ELR (cell line): ENCODE results near the gene BDNF.
"Not testable (repeated sequence)": the region's sequence is repeated elsewhere in the genome, so short reads cannot be mapped to it uniquely, and the experiment has no call there.

Experiments used
- DNase-seq: peaks from one replicate; pipeline ENCODE4 v3.0.0-alpha.2; 2015; ENCODE audit warnings: low read depth

BDNF gene

DNA sequence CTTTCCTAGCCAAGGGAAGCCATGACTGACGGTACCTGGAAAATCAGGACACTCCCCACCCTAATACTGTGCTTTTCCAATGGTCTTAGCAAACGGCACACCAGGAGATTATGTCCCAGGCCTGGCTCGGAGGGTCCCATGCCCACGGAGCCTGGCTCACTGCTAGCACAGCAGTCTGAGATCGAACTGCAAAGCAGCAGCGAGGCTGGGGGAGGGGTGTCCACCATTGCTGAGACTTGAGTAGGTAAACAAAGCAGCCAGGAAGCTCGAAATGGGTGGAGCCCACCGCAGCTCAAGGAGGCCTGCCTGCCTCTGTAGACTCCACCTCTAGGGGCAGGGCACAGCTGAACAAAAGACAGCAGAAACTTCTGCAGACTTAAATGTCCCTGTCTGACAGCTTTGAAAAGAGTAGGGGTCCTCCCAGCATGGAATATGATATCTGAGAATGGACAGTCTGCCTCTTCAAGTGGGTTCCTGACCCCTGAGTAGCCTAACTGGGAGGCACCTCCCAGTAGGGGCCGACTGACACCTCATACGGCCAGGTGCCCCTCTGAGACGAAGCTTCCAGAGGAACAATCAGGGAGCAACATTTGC, 34.6 kb downstream of the BDNF start:
- DNase-seq: not testable (repeated sequence)

GRCh38 chr11:27663326-27663725, 36.9 kb downstream of the BDNF start:
- DNase-seq: no peak

DNA sequence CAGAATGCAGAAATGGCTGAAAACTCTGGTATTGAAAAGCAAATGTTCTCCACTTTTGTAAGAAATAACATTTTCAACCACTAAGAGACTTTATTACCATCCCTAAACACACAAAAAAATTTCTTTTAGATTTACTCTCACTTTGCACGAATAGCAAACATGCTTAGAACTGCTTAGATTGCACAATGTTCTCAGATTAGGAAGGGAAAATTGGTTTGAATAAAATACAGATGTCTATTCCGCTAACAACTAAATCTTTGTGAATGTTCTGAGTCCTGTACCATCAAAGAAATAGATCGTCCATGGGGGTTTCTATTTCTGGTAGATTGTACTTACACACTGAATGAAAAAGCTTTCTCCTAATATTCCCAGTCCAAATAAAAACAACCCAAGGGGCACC, 40.1 kb downstream of the BDNF start:
- DNase-seq: no peak

- no peak for DNase-seq
Observed at GRCh38 chr11:27658535-27659236, 41.6 kb downstream of the BDNF start.

DNA sequence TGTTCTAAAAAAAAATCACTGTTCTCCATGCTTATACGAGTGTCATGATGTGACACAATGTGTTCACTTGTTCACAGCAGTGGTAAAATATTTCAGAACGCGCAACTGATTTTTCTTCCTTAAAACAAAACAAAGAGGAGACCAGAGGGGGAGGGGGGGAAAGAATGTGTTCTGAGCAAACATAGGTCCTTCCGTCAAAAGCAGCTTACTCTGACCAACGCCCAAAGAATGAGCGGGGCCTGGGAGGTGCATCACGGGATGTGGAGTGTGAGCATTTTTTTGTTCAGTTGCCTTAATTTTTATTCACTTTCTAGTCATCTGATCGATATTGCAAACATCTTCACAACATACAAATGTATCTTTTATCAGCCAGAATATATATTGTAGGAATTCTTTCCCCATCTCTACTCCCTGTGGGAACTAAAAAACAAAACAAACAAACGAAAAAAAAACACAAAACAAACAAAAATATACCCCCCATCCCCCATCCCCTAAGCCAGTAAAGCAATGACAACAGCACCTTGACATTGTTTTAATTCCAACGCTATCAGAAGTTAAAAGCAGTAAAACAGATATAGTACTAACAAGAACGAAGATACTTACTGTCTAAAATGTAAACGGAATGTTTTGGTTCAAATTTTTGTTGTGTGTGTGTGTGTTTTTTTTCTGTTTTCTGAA, 43.3 kb downstream of the BDNF start:
- no peak for DNase-seq

- no peak for DNase-seq
Observed at GRCh38 chr11:27656320-27656719, 43.9 kb downstream of the BDNF start.

GRCh38 chr11:27653990-27654758, 46.1 kb downstream of the BDNF start:
- no peak for DNase-seq

DNA sequence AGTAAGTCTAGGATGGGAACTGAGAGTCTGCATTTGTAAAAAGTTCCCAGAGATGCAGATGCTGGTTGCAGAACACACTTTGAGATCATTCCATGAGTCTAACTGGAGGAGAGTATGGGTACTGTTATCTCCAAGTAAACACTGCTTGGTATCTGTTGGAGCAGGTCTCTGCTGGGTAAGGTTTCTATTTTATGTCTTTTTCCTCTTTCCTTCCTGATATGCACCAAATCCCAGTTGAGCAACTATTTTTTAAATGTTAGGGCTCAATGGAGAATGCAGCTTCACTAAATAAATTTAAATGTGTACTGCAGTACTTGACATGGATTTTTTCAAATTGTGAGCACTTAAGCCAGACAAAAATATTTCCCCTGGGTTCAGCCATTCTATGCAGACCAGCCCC, 48.5 kb downstream of the BDNF start:
- DNase-seq: no peak

- DNase-seq: no peak
Observed at GRCh38 chr11:27650988-27651387, 49.3 kb downstream of the BDNF start.

- no peak for DNase-seq
Observed at GRCh38 chr11:27649800-27650199, 50.5 kb downstream of the BDNF start.

GRCh38 chr11:27648840-27649239, 51.4 kb downstream of the BDNF start:
- no peak for DNase-seq

- no peak for DNase-seq
Observed at GRCh38 chr11:27646051-27646818, 54.0 kb downstream of the BDNF start.

DNA sequence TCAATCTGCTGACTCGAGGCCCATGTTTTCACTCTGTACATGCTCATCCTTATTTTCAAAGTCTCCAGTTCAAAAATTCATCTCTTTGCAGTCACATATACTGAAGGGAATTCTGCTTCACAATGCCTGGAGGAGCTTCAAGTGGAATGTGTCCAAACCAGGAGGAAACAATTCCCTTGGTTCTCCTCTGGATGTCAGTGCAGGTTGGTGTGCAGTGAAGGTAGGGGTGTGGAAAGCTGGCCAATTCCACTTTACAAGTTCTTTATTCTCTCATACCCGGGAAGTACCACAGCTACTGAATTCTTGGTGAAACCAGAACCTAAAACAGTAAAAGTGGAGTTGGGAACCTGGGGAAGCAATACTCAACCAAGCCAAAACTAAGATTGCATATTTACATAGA, 57.3 kb downstream of the BDNF start:
- DNase-seq: no peak

DNA sequence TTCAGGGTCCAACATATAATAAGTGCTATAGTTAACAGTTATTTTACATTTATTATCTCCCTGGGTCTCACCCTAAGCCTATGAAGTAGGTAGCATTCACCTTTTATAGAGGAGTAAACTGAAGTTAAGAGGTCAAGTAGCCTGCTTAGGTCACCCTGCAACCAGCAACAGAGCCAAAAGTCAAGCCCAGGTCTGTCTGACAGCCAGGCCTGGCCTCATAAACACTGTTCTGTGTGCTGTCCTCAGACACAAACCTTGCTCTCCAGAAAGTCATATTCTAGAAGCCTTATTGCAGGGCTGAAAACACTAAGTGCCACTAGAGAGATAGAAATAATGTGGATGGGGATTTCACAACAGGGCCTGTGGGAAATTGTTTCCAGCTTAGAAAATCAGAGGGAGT, 59.3 kb downstream of the BDNF start:
- no peak for DNase-seq

DNA sequence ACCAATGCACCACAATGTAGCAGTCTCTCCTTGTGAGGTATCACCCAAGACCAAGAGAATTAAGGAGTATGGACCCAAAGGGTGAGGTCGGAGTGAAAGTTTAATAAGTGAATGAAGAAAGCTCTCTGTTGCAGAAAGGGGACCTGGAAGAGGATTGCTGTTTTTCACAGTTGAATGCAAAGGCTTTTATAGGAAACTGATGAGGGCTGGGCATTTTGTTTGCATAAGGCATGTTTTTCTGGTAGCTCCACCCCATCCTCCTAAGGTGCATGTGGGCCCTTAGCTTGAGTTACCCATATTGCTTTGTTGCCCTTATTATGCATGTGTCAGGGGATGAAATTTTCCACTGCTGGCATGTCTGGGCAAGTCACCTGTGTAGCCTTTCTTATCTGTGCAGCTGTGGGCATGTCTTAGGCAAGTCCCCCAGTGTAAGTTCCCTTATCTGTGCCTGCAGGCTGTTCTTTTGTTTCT, 64.7 kb downstream of the BDNF start:
- no peak for DNase-seq

- not testable (repeated sequence) for DNase-seq
Observed at GRCh38 chr11:27634776-27635175, 65.5 kb downstream of the BDNF start.

GRCh38 chr11:27634282-27634681, 66.0 kb downstream of the BDNF start:
- not testable (repeated sequence) for DNase-seq

DNA sequence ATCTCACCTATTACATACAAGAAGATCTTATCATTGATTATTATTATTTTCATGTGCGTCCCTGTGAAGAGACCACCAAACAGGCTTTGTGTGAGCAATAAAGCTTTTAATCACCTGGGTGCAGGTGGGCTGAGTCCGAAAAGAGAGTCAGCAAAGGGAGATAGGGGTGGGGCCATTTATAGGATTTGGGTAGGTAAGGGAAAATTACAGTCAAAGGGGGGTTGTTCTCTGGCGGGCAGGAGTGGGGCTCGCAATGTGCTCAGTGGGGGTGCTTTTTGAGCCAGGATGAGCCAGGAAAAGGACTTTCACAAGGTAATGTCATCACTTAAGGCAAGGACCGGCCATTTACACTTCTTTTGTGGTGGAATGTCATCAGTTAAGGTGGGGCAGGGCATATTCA, 71.2 kb downstream of the BDNF start:
- DNase-seq: not testable (repeated sequence)

DNA sequence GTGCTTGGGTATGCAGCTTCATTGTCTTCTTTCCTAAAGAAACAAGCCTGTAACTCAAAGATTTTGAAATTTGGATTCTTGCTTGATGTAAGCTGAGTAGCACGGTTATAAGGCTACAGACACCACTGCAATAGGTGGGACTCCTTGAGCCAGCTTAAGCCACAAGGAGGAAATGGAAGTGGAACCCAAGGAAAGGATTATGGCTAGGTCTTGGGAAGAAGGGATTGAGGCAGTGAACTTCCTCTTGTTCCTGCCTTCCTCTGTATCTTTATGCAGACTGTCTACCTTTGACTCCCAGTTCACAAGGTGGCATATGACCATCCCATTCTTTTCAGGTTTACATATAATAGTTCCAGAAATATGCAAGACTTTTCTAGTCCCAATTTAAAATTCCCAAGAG, 72.3 kb downstream of the BDNF start:
- DNase-seq: no peak

- no peak for DNase-seq
Observed at GRCh38 chr11:27626938-27627586, 73.2 kb downstream of the BDNF start.

DNA sequence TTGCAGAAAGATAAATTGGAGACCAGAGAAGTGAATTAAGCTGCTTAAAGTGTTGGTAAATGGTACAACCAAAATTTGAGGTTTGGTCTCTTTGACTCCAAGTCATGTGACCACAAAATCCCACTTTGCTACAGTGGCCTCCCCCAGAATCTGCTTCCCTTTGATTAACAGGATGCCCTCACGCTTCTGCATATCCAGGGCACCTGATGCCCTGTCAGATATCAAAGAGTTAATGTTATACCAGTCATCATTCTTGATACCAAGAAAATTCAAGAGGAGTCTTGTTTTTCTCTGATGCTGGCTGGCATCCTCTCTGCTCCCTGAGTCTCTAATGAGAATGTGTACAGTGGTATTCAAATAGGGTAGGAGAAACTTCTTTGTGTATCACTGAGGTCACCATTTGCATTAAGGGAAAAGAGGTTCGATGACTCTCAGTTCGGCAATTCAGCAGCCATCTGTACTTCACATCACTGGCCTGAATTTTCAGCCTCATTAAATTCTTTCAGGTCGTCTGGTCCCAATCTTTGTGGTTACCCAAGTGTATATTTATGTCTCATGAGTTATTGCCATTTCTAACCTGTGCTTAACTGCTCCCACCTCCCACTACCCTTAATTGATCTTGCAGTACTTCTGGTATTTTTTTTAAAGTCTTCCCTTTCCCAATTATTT, 73.9 kb downstream of the BDNF start:
- DNase-seq: no peak
